ENCODE results near the gene STK4. TPM values are rescaled to one million over a fixed set of nuclear protein-coding genes. Genes with fewer than 3 reads are reported as not detected.

Gene STK4
- total RNA-seq, 1 donor from 2014 or later, result 25.8 TPM

- no peak for DNase-seq (ENCODE audit: extremely low spot score in 2 of 2)
- H3K4me1 ChIP-seq, result peaks cover 6% of the 10 kb centered on the region
- no peaks in the 10 kb centered on the region for H3K27me3 ChIP-seq
- no peak overlapping the region for H3K27ac ChIP-seq
- intact Hi-C loops (cut with DNase I), result no loop called here
- H3K36me3 ChIP-seq, result no peaks in the 10 kb centered on the region
- no peak overlapping the region for H3K4me3 ChIP-seq
- H3K9me3 ChIP-seq, result no peaks in the 10 kb centered on the region
- no peak for TF ChIP-seq POLR2A (IDR thresholded peaks at IDR 0.05)
- no peak for TF ChIP-seq CTCF (IDR thresholded peaks at IDR 0.05)
- TF ChIP-seq POLR2AphosphoS5 (IDR thresholded peaks at IDR 0.05; ENCODE audit: insufficient read depth in 1 of 2, low read depth in 1 of 2), result no peak
Measured at GRCh38 chr20:45032781-45033180, 66.5 kb downstream of the STK4 start.

GRCh38 chr20:45034436-45034835 is 68.1 kb downstream of the STK4 start:
- no peak for TF ChIP-seq POLR2A (IDR thresholded peaks at IDR 0.05)
- no peak for TF ChIP-seq POLR2AphosphoS5 (IDR thresholded peaks at IDR 0.05; ENCODE audit: insufficient read depth in 1 of 2, low read depth in 1 of 2)
- no peak for TF ChIP-seq CTCF (IDR thresholded peaks at IDR 0.05)
- no peaks in the 10 kb centered on the region for H3K36me3 ChIP-seq
- DNase-seq (ENCODE audit: extremely low spot score in 2 of 2), result no peak
- H3K9me3 ChIP-seq, result no peaks in the 10 kb centered on the region
- no peak overlapping the region for H3K4me3 ChIP-seq
- H3K27ac ChIP-seq, result no peak overlapping the region
- no peaks in the 10 kb centered on the region for H3K27me3 ChIP-seq
- intact Hi-C loops (cut with DNase I), result no loop called here
- peaks cover 15% of the 10 kb centered on the region for H3K4me1 ChIP-seq

GRCh38 chr20:45036044-45036755 is 69.9 kb downstream of the STK4 start:
- H3K36me3 ChIP-seq, result no peaks in the 10 kb centered on the region
- no peak overlapping the region for H3K4me3 ChIP-seq
- peaks cover 15% of the 10 kb centered on the region for H3K4me1 ChIP-seq
- no peaks in the 10 kb centered on the region for H3K27me3 ChIP-seq
- no peaks in the 10 kb centered on the region for H3K9me3 ChIP-seq
- no peak for DNase-seq (ENCODE audit: extremely low spot score in 2 of 2)
- intact Hi-C loops (cut with DNase I), result no loop called here
- no peak for TF ChIP-seq POLR2A (IDR thresholded peaks at IDR 0.05)
- no peak overlapping the region for H3K27ac ChIP-seq

- DNase-seq (ENCODE audit: extremely low spot score in 2 of 2), result no peak
- H3K36me3 ChIP-seq, result no peaks in the 10 kb centered on the region
- intact Hi-C loops (cut with DNase I), result no loop called here
- H3K4me1 ChIP-seq, result peaks cover 23% of the 10 kb centered on the region
- no peak overlapping the region for H3K4me3 ChIP-seq
- H3K27me3 ChIP-seq, result no peaks in the 10 kb centered on the region
- H3K27ac ChIP-seq, result no peak overlapping the region
- no peaks in the 10 kb centered on the region for H3K9me3 ChIP-seq
- TF ChIP-seq POLR2A (IDR thresholded peaks at IDR 0.05) (no peak), CTCF (IDR thresholded peaks at IDR 0.05) (no peak), POLR2AphosphoS5 (IDR thresholded peaks at IDR 0.05; ENCODE audit: insufficient read depth in 1 of 2, low read depth in 1 of 2) (no peak)
Measured at GRCh38 chr20:45037050-45037449, 70.7 kb downstream of the STK4 start.

- peaks cover 27% of the 10 kb centered on the region for H3K4me1 ChIP-seq
- no peak overlapping the region for H3K27ac ChIP-seq
- H3K27me3 ChIP-seq, result no peaks in the 10 kb centered on the region
- H3K9me3 ChIP-seq, result no peaks in the 10 kb centered on the region
- H3K4me3 ChIP-seq, result no peak overlapping the region
- intact Hi-C loops (cut with DNase I), result no loop called here
- no peak for DNase-seq (ENCODE audit: extremely low spot score in 2 of 2)
- H3K36me3 ChIP-seq, result no peaks in the 10 kb centered on the region
- TF ChIP-seq POLR2A (IDR thresholded peaks at IDR 0.05) (no peak), CTCF (IDR thresholded peaks at IDR 0.05) (no peak), POLR2AphosphoS5 (IDR thresholded peaks at IDR 0.05; ENCODE audit: insufficient read depth in 1 of 2, low read depth in 1 of 2) (no peak)
Measured at GRCh38 chr20:45037635-45038034, 71.3 kb downstream of the STK4 start.

All from vagina (tissue), 2 donors.